T-helper 1 cell treated with Interleukin-12 subunit alpha and Interleukin-12 subunit beta and Interleukin-4 antibody, amounts not matched to agents 30 ng/mL and 1 ng/mL, for 36 hours (primary cell): Measurements from ENCODE around the gene NPPA. TPM values are rescaled to one million over a fixed set of nuclear protein-coding genes. Genes with fewer than 3 reads are reported as not detected.

ENCODE experiments used
- intact Hi-C: fragments of 100-400 bp; cut with micrococcal nuclease; formaldehyde crosslinking; loops from one replicate; pipeline ENCODE4 v1.15.1; 2024
- total RNA-seq: library from RNA; stranded (reverse); gene quantifications from 2 replicates; pipeline ENCODE4 v1.2.3, GENCODE V29; 2022

NPPA gene
- not detected in 2 replicates for total RNA-seq

GRCh38 chr1:11847667-11848372 lies at the start of gene NPPA:
NPPA (minus strand) TSS chr1:11847783; CDS start chr1:11847684, 99 bp downstream.
- intact Hi-C loops = no loop called here

GRCh38 chr1:11894501-11894900 lies 46.9 kb upstream of the NPPA start:
- intact Hi-C loops = loop anchor here (1.0 kb wide), 1 partner anchor 56 kb away; no protein-coding TSS in a partner anchor

GRCh38 chr1:11893907-11894251 lies 46.3 kb upstream of the NPPA start:
- intact Hi-C loops = loop anchor here (1.0 kb wide), 2 partner anchors 56 to 857 kb away; no protein-coding TSS in a partner anchor

GRCh38 chr1:11891433-11892186 lies 44.0 kb upstream of the NPPA start:
- intact Hi-C loops = no loop called here

GRCh38 chr1:11888877-11889208 lies 41.3 kb upstream of the NPPA start:
- intact Hi-C loops = no loop called here

GRCh38 chr1:11888206-11888876 lies 40.8 kb upstream of the NPPA start:
- intact Hi-C loops = no loop called here

GRCh38 chr1:11887666-11888007 lies 40.1 kb upstream of the NPPA start:
- intact Hi-C loops = no loop called here

- intact Hi-C loops = no loop called here
Observed at GRCh38 chr1:11886986-11887665, 39.5 kb upstream of the NPPA start.

- intact Hi-C loops = no loop called here
Observed at GRCh38 chr1:11885916-11886315, 38.3 kb upstream of the NPPA start.

- intact Hi-C loops = no loop called here
Observed at GRCh38 chr1:11882814-11883538, 35.4 kb upstream of the NPPA start.

- intact Hi-C loops = no loop called here
Observed at GRCh38 chr1:11881749-11882441, 34.3 kb upstream of the NPPA start.

GRCh38 chr1:11880911-11881748 lies 33.5 kb upstream of the NPPA start:
- intact Hi-C loops = no loop called here

GRCh38 chr1:11880181-11880575 lies 32.6 kb upstream of the NPPA start:
- intact Hi-C loops = no loop called here

- intact Hi-C loops = no loop called here
Observed at GRCh38 chr1:11879311-11880180, 32.0 kb upstream of the NPPA start.

GRCh38 chr1:11878891-11879190 lies 31.3 kb upstream of the NPPA start:
- intact Hi-C loops = no loop called here

- intact Hi-C loops = no loop called here
Observed at GRCh38 chr1:11878081-11878890, 30.7 kb upstream of the NPPA start.

- intact Hi-C loops = no loop called here
Observed at GRCh38 chr1:11877074-11877473, 29.5 kb upstream of the NPPA start.

GRCh38 chr1:11875094-11875493 lies 27.5 kb upstream of the NPPA start:
- intact Hi-C loops = no loop called here
